ENCODE measurements around the gene SAG.

DNA sequence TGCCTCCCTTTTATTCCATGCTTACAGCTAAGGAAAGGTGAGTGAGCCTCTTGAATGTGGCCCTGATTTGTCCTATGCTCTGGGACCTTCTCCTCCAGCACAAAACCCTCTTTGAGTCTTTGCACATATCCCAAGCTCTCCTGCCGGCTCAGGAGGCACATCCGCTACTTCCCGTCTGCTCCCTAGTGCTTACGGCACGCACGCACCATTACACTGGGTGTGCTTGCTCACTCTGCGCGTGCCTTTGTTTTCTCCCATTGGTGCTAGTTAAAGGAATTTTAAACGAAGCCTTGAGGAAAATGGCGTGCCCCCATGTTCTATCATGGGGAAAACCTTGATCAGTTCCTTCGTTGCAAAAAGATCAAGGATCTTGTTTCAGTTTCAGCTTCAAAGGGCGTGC, 38.8 kb downstream of the SAG start:
- TF ChIP-seq, protein P1, sequence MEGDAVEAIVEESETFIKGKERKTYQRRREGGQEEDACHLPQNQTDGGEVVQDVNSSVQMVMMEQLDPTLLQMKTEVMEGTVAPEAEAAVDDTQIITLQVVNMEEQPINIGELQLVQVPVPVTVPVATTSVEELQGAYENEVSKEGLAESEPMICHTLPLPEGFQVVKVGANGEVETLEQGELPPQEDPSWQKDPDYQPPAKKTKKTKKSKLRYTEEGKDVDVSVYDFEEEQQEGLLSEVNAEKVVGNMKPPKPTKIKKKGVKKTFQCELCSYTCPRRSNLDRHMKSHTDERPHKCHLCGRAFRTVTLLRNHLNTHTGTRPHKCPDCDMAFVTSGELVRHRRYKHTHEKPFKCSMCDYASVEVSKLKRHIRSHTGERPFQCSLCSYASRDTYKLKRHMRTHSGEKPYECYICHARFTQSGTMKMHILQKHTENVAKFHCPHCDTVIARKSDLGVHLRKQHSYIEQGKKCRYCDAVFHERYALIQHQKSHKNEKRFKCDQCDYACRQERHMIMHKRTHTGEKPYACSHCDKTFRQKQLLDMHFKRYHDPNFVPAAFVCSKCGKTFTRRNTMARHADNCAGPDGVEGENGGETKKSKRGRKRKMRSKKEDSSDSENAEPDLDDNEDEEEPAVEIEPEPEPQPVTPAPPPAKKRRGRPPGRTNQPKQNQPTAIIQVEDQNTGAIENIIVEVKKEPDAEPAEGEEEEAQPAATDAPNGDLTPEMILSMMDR (IDR thresholded peaks at IDR 0.05), result no peak
- TF ChIP-seq POLR2A (IDR thresholded peaks at IDR 0.05; ENCODE audit: low read depth) (no peak), EP300 (IDR thresholded peaks at IDR 0.05) (no peak)
